GM21515 (cell line): ENCODE data around the gene UPF2.
"Not testable (repeated sequence)": the region's sequence is repeated elsewhere in the genome, so short reads cannot be mapped to it uniquely, and the experiment has no call there.

ENCODE experiments used
- ATAC-seq: cut with Tn5 transposase; IDR thresholded peaks from one replicate; pipeline ENCODE4 v1.9.1; 2021; ENCODE audit not compliant: unreplicated experiment

The UPF2 gene

DNA sequence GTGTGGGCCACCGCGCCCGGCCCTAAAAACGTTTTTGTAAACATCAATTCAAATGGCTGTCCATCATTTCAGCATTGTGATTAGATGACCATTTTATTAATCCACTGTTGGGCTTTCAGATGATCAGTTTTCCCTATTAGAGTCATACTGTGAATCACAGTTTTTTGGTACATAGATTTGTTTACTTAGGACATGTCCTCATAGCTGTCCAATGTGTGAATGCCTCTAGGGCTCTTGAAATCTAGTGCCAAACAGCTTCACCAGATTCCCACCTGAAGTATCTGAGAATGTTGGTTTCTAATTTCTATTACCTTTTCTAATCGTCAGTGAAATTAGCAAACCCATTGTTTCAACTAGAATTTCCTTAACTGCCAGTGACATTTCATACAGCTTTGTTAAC, 66.8 kb downstream of the UPF2 start:
- ATAC-seq: no peak

DNA sequence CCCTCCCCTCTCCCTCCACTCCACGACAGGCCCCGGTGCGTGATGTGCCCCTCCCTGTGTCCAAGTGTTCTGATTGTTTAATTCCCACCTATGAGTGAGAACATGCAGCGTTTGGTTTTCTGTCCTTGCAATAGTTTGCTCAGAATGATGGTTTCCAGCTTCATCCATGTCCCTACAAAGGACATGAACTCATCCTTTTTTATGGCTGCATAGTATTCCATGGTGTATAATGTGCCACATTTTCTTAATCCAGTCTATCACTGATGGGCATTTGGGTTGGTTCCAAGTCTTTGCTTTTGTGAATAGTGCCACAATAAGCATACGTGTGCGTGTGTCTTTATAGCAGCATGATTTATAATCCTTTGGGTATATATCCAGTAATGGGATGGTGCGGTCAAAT, 70.1 kb downstream of the UPF2 start:
- ATAC-seq: not testable (repeated sequence)

DNA sequence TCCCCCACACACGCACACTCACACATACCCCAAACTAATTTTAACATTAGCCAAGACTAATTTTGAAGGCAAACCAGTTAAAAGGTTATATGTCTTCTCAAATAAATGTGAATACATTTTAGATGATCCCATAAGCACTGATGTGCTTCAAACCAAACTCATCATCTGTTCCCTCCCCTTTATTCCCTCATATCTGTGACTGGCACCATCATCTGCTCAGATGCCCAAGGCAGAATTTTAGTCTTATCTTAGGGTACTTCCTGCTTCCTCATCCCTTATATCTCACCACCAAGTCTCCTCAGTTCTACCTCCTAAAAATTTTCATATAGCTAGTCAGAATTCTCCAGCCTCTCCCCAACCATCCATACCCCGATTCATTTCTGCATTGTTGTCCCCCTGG, 80.4 kb downstream of the UPF2 start:
- ATAC-seq: no peak

DNA sequence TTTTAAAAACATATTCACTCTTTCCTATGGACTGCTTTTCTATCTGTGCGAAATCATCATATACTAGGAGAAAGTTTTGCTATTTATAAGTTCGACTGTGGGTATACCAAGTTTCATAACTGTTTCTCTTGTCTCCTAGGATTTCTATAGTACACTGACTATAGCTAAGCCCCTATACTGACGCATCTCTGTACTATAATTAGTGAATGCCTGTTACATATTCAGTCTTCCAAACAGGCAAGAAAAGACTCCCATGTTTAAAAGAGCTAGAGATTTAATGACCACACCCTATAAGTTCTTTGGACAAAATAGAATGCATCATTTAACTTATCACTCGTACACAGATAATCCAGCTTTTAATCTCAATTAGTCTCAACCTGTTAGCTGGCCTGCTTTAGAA, 80.8 kb downstream of the UPF2 start:
- no peak for ATAC-seq

DNA sequence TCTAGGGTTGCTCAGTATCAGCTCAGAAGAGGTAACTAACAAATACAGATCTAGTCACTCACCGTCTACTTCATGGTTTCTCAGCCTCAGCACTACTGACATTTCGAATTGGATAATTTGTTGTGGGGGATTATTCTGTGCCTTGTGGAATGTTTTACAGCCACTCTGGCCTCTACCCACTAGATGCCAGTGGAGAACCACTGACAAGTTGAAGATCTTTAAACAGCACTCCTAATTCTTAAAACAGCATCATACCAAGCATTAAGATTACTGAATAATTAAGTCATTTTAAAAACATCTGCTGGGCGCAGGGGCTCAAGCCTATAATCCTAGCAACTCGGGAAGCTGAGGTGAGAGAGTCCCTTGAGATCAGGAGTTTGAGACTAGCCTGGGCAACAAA, 82.6 kb downstream of the UPF2 start:
- ATAC-seq: no peak

DNA sequence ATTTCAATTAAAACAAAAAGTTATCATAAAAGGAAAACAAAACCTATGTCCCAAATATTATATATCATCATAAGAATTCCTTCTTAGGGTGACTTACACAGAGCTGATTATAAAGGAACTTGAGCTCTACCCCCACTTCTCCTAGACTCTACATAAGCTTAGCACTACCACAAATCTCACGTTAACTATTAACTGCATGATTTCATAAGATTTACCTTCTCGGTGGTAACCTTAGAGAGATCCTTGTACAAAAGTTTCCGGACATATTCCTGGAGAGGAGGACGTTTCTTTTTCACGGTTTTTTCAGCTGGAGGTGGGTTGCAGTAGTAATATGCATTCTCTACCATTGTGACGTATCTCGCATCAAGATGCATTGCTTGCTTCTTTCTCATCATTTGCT, 83.7 kb downstream of the UPF2 start:
- ATAC-seq: no peak

DNA sequence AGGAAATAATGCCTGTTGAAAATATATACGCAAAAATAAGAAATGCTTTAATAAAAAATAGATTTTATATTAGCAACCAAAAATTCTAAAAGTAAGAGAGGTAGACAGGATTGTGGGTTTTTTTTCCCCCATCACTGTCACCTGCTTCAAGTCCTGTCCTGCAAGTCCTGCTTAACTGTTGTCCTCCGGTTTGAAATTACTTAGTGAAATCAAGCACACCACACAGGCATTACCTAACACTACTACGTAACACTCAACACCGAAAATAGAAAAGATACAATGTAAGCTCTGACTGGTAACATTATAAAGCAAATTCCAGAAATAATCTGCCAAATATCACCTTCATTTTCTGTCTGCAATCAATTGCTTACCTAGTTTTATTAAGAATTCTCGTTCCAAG, 90.9 kb downstream of the UPF2 start:
- no peak for ATAC-seq

DNA sequence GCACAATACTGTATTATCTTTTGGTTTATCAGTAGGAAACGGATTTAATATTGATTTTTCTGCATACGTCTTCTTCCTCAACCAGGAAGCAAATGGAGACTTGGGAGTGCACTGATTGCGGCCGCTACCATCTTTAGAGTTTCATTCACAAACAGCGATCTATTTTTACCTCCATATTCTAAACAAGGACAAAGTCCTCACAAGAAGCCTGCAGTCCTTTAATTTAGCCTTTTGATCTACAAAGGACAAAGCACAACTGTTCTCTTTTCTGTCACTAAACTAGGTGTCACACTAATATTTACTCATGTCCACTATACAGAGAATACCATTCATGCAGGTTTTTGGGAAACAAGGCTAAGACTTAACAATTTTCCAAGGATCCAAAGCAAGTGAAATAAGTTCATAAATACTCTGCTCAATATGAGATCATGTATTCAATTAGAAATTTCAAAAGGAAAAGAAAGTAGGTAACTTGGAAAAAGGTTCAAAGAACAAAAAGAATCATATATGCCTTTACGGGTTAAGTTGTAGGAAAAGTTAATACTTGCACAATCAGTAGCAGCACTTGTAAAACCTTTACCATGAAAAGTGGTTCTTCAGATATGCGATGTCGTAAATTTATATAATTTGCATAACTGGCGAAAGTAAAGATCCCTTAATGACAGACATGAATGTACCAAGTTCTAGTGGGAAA, 92.1 kb downstream of the UPF2 start:
- ATAC-seq: no peak

DNA sequence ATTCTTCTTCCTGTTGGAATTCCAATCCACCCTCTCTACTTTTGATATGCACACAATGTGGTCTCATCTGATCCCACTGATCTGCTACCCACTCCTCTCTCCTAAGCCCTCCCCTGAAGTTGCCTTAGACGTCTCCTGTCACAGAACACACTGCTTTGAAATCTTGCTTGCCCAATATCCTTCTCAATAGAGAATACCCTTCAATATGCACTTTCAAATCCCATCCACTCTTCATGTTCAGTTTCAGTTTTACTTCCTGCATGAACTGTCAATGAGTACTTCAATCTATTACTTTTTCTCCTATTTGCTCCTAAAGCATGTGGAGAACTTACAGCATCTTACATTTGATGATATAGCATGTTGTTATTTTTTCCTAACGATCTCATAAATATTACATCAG, 93.5 kb downstream of the UPF2 start:
- no peak for ATAC-seq

DNA sequence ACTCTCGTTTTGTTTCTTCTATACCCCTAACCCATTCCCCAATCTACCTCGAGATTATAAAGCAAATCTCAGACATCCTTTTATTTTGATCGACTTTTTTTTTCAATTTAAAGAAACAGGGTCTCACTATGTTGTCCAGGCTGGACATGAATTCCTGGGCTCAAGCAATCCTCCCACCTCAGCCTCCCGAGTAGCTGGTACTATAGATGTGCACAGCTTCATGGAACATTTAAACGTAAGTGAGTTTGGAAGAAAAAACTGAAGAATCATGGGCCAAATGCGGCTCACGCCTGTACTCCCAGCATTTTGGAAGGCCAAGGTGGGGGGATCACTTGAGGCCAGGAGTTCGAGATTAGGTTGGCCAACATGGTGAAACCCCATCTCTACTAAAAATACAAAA, 96.0 kb downstream of the UPF2 start:
- ATAC-seq: no peak

DNA sequence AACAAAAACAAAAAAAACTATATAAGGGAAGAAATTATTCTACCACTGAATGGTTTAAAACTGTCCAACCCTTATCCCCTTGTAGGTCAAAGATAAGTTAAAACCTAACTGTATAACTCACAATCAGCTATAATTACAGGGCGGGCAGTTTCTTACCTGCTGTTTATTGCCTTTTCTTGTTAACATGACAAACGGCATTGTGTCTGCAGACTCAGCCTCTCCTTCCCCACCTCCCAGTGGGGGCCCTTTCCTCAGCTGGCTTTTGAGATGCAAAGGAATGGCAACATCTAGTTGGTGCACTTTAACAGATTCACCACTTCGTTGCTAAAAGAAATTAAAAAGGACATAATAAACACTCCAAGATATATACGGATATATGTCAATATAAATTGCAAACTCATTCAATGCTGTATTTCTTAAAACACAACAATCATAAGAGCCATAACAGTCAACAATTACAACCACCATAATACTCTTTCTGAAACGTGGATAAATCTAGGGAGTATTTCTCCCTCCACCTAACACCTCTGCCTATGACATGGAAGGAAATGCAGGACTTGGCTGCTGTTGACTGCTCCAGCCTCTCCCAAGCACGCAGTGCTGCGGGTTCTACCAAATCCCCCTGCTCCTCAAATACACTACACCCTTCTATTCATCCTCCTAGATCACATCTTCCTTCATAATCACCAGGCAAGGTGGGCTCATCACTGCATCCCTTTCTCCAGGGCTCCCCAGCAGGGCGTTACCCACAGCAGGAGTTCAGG, 106.0 kb downstream of the UPF2 start:
- no peak for ATAC-seq

DNA sequence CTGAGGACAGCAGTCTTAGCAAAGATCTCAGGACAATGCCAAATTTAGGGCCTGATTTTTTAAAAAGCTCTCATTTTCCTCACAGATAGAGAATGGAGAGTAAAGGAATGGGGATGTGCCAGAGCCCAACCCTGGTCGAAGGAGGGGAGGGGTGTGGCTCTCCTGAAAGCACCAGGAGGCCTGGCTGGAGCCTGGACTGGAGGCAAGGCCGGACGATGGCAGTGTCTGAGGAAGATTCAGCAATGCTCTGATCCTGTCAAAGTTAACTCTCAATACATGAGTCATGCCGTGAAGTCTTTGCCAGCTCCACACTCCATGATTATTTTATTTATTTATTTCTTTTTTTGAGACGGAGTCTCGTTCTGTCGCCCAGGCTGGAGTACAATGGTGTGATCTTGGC, 108.3 kb downstream of the UPF2 start:
- ATAC-seq: no peak

DNA sequence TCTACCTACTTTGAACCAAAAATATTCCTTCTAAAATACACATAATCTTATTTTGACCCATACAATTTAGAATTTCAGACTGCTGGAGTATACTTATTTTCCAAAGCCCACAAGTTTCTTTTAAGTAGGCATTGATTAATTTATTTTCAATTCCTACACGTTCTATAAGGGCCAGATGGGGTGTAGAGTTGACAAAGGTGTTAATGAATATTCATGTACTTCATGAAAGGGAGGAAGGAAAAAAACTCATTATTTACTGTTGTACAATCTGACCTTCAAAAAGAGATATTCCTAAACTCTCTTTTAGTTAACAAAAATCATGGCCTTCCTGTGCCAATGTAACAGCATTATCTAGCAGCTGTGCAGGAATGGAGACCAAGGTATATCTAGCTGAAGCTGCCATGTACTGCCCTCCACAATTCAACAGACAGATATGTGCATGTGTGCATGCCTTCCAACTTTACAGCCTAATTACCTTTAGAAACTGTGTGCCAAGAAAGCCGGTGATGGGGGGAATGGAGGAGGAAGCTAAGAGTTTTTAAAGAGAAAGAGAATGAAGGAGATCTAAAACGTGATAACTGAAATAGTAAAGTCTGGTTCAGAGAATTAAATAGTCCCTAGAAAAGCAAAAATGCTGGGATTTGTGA, 108.9 kb downstream of the UPF2 start:
- ATAC-seq: no peak

DNA sequence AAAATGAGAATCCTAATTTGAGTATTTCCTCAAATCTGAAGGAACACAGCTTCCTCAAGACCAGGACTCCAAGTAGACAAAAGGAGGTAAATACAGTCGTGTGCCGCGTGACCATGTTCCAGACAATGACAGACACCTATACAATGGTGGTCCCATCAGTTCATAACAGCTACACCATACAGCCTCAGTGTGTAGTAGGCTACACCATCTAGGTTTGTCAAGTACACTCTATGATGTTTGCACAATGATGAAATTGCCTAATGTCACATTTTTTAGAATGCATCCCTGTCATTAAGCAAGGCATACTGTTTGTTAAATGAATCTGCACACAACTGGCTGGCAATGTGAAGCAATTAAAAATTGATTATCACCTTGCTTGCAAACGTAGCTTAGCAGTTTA, 111.6 kb downstream of the UPF2 start:
- no peak for ATAC-seq

DNA sequence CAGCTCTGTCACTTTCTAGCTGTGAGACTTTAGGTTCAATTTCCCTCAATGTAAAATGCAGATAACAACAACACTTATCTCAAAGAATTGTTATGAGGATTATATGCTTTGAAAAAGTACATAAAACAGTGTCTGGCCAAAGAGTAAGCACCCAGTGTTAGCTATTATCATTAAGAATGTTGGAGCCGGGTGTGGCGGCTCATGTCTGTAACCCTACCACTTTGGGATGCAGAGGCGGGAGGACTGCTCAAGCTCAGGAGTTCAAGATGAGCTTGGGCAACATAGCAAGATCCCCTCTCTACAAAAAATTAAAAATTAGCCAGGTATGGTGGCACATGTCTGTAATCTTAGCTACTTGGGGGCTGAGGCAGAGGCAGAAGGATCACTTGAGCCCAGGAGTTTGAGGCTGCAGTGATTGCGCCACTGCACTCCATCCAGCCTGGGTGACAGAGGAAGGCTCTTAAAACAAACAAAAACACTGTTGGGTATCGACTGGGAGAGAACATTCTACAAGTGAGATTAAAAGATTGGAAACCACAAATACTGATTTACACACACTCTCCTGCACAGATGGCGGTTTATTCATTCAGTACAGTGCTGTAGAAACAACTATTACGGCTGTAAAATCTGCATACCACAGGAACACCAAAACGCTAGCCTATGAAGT, 112.2 kb downstream of the UPF2 start:
- no peak for ATAC-seq

DNA sequence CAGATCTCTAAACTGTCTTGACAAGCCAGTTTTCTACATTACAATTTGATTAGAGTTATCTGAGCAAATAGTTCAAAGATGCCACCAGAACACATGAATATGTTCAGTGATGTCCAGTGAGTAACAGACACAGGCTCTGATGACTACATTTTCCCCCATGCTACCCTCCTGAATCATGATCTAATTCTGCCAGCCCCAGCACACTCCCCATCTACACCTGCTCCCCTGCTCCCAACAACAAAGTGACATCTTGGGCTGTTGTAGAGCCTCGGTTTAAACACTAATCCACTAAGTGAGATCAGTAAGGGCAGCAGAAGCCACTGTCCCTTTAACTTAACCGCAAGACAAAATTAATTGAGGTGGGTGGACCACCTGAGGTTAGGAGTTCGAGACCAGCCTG, 114.9 kb downstream of the UPF2 start:
- no peak for ATAC-seq

DNA sequence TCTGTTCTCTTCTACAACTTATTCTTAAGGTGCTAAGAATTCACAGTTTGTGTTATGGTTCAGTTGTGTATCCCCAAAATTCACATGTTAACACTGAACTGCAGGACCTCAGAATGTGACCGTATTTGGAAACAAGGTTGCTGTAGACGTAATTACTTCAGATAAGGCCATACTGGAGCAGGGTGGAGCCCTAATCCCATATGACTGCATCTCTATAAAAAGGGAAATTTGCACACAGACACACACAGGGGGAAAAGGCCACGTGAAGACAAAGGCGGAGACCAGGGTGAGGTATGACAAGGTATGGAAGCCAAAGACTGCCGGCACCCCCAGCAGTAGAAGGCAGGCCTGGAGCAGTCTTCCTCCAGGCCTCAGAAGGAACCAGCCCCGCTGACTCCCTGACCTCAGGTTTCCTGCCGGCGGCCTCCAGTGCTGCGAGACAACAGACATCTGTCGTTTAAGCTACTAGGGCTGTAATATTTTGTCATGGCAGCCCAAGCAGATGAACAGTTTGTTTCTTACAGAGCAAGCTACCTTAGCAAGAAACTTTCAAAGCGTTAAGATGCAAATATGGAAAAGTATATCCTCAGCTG, 120.7 kb downstream of the UPF2 start:
- no peak for ATAC-seq

DNA sequence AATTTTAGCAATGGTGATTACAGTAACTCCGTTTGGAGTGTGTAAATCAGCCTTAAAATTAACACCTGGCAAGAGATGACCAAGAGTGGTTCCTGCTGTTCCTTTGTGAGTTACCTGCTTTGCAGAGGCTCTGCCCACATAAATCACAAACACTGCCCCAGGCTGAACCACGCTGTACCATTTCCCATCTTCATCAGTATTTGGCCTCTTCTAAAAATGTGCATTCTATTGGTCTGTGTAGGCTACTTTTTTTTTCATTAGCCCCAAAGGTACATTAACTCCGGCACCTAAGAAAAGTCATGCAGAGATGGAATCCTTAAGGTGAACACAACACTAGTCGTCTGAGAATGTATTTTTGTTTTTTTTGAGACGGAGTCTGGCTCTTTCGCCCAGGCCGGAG, 123.3 kb downstream of the UPF2 start:
- ATAC-seq: no peak

DNA sequence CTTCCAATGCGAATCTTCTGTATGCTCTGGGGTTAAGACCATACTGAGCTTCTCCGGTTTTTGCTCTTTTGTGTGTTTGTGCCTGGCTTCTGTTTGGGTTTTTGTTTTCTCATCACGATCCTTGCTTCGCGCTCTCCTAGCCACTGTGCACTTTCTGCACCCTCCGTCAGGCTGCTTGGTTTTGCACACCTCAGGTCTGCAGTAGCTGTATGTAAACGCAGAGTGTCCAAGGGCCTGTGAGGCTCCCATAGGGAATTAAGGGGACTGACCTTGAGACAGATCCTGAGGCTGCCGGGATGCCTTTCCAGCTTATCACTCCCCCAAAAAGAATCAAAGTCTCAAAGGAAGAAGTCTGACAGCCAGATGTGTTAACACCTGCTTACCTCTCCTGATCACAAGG, 124.2 kb downstream of the UPF2 start:
- ATAC-seq: no peak

DNA sequence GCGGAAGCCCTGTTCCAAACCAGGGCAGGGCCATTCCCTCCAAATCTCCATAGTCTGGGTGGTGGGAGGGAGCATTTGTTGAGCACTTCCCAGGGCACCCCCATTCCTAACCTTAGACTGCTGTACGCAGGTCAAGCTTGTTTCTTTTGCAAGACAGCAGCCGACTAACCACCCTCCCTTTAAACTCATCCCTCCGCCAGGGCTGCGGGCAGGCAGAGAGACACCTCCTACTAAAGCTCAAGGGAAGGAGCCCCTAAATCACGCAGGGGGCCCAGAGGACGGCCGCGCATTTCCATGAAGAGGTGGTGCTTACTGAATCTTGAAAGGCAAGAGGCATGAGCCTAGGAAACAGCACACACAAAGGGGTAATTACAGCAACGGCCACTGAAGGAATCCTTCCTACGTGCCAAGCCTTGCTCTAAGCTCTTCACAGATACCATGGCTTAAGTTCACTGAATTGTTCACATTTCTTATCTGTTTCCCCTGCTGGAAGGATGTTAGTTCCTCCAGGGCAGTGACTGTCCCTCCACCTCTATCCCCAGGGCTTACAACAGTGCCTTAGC, 129.4 kb downstream of the UPF2 start:
- no peak for ATAC-seq

DNA sequence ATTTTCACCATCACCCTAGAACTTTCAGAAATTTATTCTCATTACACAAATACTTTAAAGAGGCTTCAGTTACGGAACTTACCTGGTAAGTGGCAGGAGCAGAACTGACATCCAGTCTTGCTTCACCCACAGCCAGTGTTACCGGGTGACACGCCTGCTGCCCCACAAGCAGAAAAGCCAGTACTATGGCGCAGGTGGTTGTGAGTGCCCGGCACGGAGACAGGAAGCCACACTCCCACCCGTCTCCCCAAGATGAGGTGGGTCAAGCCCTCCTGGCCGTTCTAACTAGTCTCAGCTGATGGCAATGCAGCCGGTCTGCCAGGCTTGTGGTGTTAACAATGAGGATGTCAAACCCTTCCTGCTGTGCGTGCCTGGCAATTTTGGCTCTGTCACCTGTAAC, 132.5 kb downstream of the UPF2 start:
- no peak for ATAC-seq
